Stimulated activated CD4-positive, alpha-beta T cell treated with anti-CD3 and anti-CD28 coated beads, Interleukin-4, amount 100 ng/mL, for 24 hours (primary cell): ENCODE measurements around the gene AGER.
"Not testable (repeated sequence)": the region's sequence is repeated elsewhere in the genome, so short reads cannot be mapped to it uniquely, and the experiment has no call there.

ENCODE experiments used
- DNase-seq: peaks from one replicate; pipeline ENCODE4 v3.0.0-alpha.2; 2020

Gene AGER

DNA sequence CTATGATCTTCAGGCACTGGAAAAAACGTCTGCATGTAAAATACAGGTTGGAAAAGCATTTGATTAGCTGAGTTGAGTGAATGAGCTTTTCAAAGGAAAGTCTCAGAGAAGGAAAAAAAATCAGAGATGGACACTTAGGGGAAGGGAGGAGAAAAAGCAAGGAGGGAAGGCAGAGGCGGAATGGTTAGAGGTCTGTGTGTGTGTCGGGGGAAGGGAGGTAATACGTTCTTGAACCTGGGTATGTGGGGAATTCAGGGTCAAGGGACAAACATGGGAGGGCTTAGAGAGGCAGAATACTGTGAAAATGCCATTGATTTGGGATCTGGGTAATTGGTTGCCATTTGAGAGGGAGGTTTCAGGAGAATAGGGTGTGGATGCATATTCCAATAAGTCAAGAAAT, 37.4 kb downstream of the AGER start:
- DNase-seq, result no peak

DNA sequence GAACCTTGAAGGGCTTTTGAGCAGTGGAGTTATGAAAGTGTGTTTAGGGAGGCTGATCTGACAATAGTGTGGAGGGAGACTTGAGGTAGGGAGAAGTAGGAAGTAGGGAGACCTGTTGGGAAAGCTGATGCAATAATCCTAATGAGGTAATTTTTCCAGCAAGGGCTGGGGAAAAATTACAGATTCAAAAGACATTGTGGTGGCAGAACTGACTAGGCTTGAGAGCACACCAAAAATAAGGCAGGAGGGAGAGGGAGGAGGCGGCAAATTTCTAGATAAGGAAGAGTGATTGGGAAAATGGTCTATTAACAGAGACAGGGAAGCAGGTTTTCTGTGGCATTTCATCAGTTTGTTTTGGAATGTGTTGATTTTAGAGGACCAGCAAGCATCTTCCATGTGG, 37.8 kb downstream of the AGER start:
- DNase-seq, result no peak

DNA sequence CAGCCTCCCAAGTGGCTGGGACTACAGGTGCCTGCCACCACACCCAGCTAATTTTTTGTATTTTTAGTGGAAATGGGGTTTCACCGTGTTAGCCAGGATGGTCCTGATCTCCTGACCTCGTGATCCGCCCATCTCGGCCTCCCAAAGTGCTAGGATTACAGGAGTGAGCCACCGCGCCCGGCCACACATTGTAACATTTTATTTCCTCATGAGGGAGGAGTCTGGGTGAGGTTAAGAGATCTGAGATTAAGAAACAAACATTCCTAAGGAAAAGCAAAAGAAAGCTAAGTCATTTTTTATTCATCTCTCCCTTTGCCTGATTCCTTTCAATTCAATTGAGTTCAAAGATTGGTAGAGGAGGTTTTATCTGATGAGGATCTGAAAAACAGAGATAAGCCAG, 39.8 kb downstream of the AGER start:
- DNase-seq, result not testable (repeated sequence)

DNA sequence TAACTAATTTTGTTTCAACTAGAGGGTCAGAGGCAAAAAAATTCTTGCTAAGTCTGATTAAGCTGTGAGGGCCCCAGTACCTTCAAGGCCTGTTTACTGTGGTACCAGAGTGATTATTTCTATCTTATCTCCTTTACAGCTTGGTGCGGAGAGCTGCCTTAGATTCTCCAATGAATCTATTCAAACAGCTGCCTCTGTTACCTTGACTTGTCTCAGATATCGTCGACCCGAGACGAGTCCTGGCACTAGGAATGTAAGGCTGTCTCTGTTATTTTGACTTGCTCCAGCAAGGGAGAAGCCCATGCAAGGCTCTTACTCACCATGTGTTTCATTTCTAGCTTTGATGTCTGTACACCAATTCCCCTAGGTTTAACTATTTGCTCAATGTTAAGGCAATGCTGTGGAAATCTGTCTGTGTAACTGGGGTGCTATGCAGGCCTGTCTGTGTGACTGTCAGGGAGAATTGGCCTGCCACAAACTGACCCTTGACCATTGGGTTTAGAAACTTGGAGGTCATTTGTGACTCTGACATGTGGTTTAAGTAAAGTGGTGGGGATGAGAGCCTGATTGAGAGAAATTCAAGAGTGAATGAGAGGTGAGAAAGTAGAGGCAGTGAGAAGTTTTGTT, 43.5 kb downstream of the AGER start:
- no peak for DNase-seq

DNA sequence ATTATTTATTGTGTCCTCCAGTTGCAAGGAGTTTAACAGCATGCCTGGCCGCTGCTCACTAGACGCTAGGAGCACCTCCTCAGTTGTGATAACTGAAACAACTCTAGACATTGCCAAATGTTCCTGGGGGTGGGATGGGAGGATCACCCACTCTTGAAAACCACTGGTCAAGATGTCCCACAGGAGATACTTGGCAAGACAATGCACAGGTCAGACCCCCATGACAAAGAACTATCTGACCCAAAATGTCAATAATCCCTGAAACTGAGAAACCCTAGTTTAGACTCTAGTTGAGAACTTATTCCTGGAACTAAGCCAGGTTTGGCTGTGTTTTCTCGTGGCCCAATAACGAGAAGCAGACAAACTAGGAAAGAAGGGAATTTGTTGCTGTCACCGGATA, 44.5 kb downstream of the AGER start:
- no peak for DNase-seq

DNA sequence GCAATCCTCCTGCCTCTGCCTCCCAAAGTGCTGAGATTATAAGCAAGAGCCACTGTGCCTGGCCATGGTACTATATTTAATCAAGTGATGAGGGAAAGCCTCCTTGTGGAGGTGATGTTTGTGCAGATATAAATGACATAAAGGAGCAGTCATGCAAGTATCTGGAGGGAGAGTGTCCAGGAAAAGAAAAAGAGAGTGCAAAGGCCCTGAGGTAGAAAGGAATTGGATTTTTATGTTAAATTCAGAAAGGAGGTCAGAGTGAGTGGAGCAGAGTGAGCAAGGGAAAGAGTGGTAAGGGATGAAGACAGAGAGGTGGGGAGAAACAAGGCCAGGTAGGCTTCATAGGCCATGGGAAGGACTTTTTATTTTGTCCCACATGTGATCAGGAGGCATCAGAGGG, 46.6 kb downstream of the AGER start:
- DNase-seq, result no peak

DNA sequence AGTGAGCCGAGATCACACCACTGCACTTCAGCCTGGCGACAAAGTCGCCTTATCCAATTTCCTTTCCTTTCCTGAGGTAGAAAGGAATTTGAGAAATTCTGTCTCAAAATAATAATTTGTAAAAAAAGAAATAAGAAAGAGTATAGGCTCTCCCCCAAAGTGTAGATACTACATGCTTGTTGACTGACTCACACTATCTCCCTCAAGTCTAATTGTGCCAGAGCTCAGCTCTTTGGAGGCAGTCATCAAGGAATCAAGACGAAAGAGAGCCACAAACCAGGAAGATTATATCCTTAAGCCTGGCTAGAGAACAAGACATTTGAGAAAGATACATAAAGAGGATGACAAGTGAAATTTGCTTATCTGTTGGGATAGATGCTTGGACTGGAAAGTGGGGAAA, 50.3 kb downstream of the AGER start:
- DNase-seq, result no peak

DNA sequence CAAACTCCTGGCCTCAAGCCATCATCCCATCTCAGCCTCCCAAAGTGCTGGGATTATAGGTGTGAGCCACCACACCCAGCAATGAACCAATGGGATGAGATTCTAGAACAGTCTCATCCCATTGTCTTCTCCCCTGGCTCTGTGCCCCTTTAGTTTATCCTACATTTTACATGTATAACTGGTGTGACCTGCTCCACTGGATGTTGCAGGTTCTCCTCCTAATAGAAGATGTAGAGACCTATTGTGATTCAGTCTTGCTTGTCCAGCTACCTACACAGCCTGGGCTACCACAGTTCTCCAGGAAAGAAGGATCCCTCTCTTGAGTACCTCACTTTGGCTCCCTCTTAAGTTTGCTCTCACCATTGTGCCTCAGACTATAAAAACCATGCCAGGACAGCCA, 51.9 kb downstream of the AGER start:
- no peak for DNase-seq

DNA sequence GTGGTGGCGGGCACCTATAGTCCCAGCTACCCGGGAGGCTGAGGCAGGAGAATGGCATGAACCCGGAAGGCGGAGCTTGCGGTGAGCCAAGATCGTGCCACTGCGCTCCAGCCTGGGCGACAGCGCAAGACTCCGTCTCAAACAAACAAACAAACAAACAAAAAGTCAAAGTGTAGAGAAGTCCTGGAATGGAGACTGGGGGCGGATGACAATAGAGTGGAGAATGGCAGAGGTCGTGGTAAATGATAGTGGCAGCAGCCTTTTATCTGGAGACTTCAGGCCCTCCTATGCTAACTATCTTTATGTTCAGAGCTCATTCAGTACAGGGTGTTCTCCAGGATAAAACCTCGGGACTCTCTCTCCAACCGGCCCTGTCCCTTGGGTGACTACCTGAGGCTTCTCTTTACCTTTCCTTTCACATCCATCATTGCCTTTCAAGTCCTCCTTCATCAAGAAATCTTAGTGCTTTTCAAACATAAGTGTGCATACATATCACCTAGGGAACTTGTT, 52.6 kb downstream of the AGER start:
- no peak for DNase-seq
